GM12878 (cell line): ENCODE data around the gene DENND4C. TPM values are rescaled to one million over a fixed set of nuclear protein-coding genes. Genes with fewer than 3 reads are reported as not detected.

Experiments
- ATAC-seq: fragments of 200-7000 bp; cut with Tn5 transposase; 3 replicates; pipeline ENCODE4 v1.9.1; 2020; ENCODE audit warnings: mild to moderate bottlenecking, moderate library complexity
- BruUV-seq: library from RNA; stranded (reverse); fragments of 400-500 nt; replicated peaks from 2 replicates; lab custom pipeline; 2021; lab: Mats Ljungman, UMichigan
- CTCF ChIA-PET: fragments of 300-600 bp; sonication (Branson Sonifier 250); formaldehyde crosslinking; extraction: SDS; loops from one replicate; lab custom pipeline; 2021; ENCODE audit warnings: inconsistent platforms; lab: Yijun Ruan, JAX
- POLR2A ChIA-PET: fragments of 350-600 bp; formaldehyde crosslinking; extraction: SDS; loops from one replicate; lab custom pipeline; 2021; ENCODE audit warnings: inconsistent platforms; lab: Charles Lee
- RAD21 ChIA-PET: fragments of 300-600 bp; sonication (Branson Sonifier 250); formaldehyde crosslinking; loops from one replicate; lab custom pipeline; 2023; ENCODE audit warnings: antibody characterized with exemption; ENCODE audit not compliant: unreplicated experiment; lab: Charles Lee
- SMC1A ChIA-PET: fragments of 300-600 bp; sonication (Branson Sonifier 250); formaldehyde crosslinking; loops from one replicate; lab custom pipeline; 2023; ENCODE audit not compliant: unreplicated experiment, uncharacterized antibody; lab: Charles Lee
- DNase-seq: peaks from one replicate; pipeline ENCODE4 v3.0.0-alpha.2; 2011; ENCODE audit warnings: low read depth, low spot score
- FAIRE-seq: peaks from 3 replicates; lab custom pipeline; 2011; peaks lifted over from hg19 to GRCh38; lab: Jason Lieb, UNC
- H2AFZ ChIP-seq: 2 replicates; pipeline ENCODE4 v1.6.0; 2011; ENCODE audit warnings: low read depth, low read length, control low read depth; ENCODE audit not compliant: control insufficient read depth
- H3K27ac ChIP-seq: 2 replicates; pipeline ENCODE4 v1.5.1; 2011; ENCODE audit warnings: control low read depth; ENCODE audit not compliant: control insufficient read depth, insufficient read depth
- H3K27me3 ChIP-seq, 2 experiments: replicated peaks in 1 of 2; 2 replicates each; pipeline versions ENCODE4 v1.6.0 to v1.6.1; 2011; ENCODE audit warnings: low read length in 1 of 2; ENCODE audit not compliant: control insufficient read depth in 2 of 2, insufficient read depth in 2 of 2
- H3K36me3 ChIP-seq, 2 experiments: 2 replicates each; pipeline ENCODE4 v1.5.1; 2011; ENCODE audit warnings: low read length in 1 of 2; ENCODE audit not compliant: control insufficient read depth in 2 of 2, insufficient read depth in 2 of 2
- H3K4me1 ChIP-seq: 2 replicates; pipeline ENCODE4 v1.6.1; 2011; ENCODE audit warnings: mild to moderate bottlenecking, low read length, moderate library complexity, mixed read lengths; ENCODE audit not compliant: control insufficient read depth, insufficient read depth
- H3K4me2 ChIP-seq: 2 replicates; pipeline ENCODE4 v1.6.0; 2011; ENCODE audit warnings: control low read depth; ENCODE audit not compliant: control insufficient read depth, insufficient read depth
- H3K4me3 ChIP-seq: fragments of 200-600 bp; sonication (generic); 2 replicates; pipeline ENCODE4 v1.5.1; 2016
- H3K79me2 ChIP-seq: 2 replicates; pipeline ENCODE4 v1.6.0; 2011; ENCODE audit warnings: low read length; ENCODE audit not compliant: control insufficient read depth, insufficient read depth
- H3K9ac ChIP-seq: 2 replicates; pipeline ENCODE4 v1.8.0; 2011; ENCODE audit warnings: low read length, control low read depth, mixed read lengths; ENCODE audit not compliant: control insufficient read depth, insufficient read depth
- H3K9me3 ChIP-seq: replicated peaks from 3 replicates; pipeline ENCODE4 v1.5.1; 2011; ENCODE audit warnings: mild to moderate bottlenecking, low read length; ENCODE audit not compliant: control insufficient read depth, insufficient read depth
- H4K20me1 ChIP-seq: 2 replicates; pipeline ENCODE4 v1.6.0; 2011; ENCODE audit not compliant: control insufficient read depth, insufficient read depth
- CREB1 ChIP-seq: IDR thresholded peaks from 2 replicates; pipeline ENCODE4 v1.6.1; 2012; ENCODE audit warnings: low read depth, mild to moderate bottlenecking, inconsistent platforms
- ETV6 ChIP-seq, 2 experiments: fragments of 450-650 bp in 1 of 2; IDR thresholded peaks in 1 of 2; conservative IDR thresholded peaks in 1 of 2; 2 replicates each; pipeline ENCODE4 v1.6.1; 2014; ENCODE audit warnings: antibody characterized with exemption in 1 of 2, borderline replicate concordance in 1 of 2, low read depth in 1 of 2, mild to moderate bottlenecking in 1 of 2, moderate library complexity in 1 of 2
- HDAC6 ChIP-seq: fragments of 200-600 bp; sonication (generic); IDR thresholded peaks from one replicate; pipeline ENCODE4 v1.8.0; 2017; ENCODE audit warnings: antibody characterized with exemption; ENCODE audit not compliant: unreplicated experiment
- KLF5 ChIP-seq: fragments of 450-650 bp; IDR thresholded peaks from 2 replicates; pipeline ENCODE4 v1.6.1; 2014; ENCODE audit warnings: mild to moderate bottlenecking; ENCODE audit not compliant: partially characterized antibody
- PML ChIP-seq: IDR thresholded peaks from 2 replicates; pipeline ENCODE4 v1.6.1; 2012; ENCODE audit warnings: low read length, inconsistent platforms
- SIN3A ChIP-seq: IDR thresholded peaks from 2 replicates; pipeline ENCODE4 v1.6.1; 2012; ENCODE audit warnings: low read depth, low read length, improper control_type of control experiment
- TCF3 ChIP-seq: IDR thresholded peaks from 2 replicates; pipeline ENCODE4 v1.6.1; 2012; ENCODE audit warnings: low read depth, mild to moderate bottlenecking, low read length, borderline replicate concordance; ENCODE audit not compliant: insufficient read depth
- WRNIP1 ChIP-seq: IDR thresholded peaks from 2 replicates; pipeline ENCODE4 v1.6.1; 2011; ENCODE audit warnings: low read depth, low read length, improper control_type of control experiment, borderline replicate concordance
- WGBS: methylation state at CpG from one replicate; pipeline ENCODE4 v1.1.6; 2016; ENCODE audit warnings: low lambda C conversion rate; ENCODE audit not compliant: insufficient replicate concordance, insufficient coverage; ENCODE audit errors: missing lambda C conversion rate; 5-methylcytosine and 5-hydroxymethylcytosine counted together
- in situ Hi-C: fragments of 300-500 bp; cut with MboI; formaldehyde crosslinking; loops from 9 replicates; pipeline ENCODE4 v1.14.3; 2018; ENCODE audit warnings: mixed read lengths
- intact Hi-C: fragments of 100-400 bp; cut with micrococcal nuclease; formaldehyde crosslinking; loops from one replicate; pipeline ENCODE4 v1.14.2; 2022; ENCODE audit not compliant: unreplicated experiment
- polyA plus RNA-seq, 11 experiments: library from polyadenylated mRNA; depleted of rRNA in 4 of 11; unstranded in 6 of 11; stranded (reverse) in 5 of 11; fragments of >200 nt; fragmentation: Nextera tagmentation in 4 of 11; fragmentation: Illumina TruSeq in 1 of 11; extraction: Ambion mirVana in 4 of 11; extraction: Trizol in 1 of 11; gene quantifications; 1 replicate in 1 of 11; 2 replicates in 10 of 11; pipeline versions ENCODE4 v1.2.1 to v1.2.3, GENCODE V29; 2011 to 2016; ENCODE audit warnings: inconsistent platforms in 2 of 11, missing spikeins in 2 of 11, low read depth in 1 of 11
- total RNA-seq, 4 experiments: library from RNA; depleted of rRNA in 3 of 4; stranded (reverse); fragments of >200 nt in 3 of 4; fragmentation: Illumina TruSeq in 1 of 4; extraction: Trizol in 1 of 4; gene quantifications; 2 replicates each; pipeline versions ENCODE4 v1.2.1 to v1.2.3, GENCODE V29; 2013 to 2021
- TF ChIP-seq, protein P1 (sequence below): IDR thresholded peaks from 2 replicates; pipeline ENCODE4 v1.6.1; 2012; ENCODE audit warnings: low read depth, low read length, improper control_type of control experiment

Gene DENND4C
- total and polyA plus RNA-seq, 10 of the 15 experiments (the other 5 are each of a cell fraction or from before 2014, with no cell fraction given) = 8.2 to 49.3 (median 24.7) TPM

DNA sequence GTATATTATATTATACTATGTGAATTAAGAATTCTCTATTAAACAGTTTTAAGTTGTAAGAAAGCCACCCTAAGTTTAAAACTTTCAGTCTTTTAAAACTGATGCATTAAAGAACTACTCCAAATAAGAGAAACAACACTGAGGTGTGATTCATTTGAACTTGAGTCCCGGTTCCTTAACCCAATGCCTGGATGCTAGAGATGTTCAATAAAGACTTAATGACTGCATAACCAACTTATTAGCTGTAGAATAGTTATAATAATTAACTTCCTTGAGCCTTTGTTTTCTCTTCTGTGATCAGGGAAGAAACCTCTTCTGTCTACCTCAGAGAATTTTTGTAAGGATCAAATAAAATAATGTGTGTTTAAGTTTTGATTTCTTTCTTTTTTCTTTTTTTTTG, 45.3 kb upstream of the DENND4C start:
- TF ChIP-seq HDAC6 = no peak
- TF ChIP-seq, protein P1, sequence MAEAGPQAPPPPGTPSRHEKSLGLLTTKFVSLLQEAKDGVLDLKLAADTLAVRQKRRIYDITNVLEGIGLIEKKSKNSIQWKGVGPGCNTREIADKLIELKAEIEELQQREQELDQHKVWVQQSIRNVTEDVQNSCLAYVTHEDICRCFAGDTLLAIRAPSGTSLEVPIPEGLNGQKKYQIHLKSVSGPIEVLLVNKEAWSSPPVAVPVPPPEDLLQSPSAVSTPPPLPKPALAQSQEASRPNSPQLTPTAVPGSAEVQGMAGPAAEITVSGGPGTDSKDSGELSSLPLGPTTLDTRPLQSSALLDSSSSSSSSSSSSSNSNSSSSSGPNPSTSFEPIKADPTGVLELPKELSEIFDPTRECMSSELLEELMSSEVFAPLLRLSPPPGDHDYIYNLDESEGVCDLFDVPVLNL = no peak
- TF ChIP-seq WRNIP1 = no peak
- TF ChIP-seq PML = no peak
- no peak for TF ChIP-seq SIN3A
- no peak for TF ChIP-seq CREB1
- no peak for TF ChIP-seq ETV6 (conservative IDR thresholded peaks at IDR 0.05 in 1 of 2, IDR thresholded peaks at IDR 0.05 in 1 of 2; ENCODE audit: borderline replicate concordance in 1 of 2, low read depth in 1 of 2)
- TF ChIP-seq KLF5 = no peak
- TF ChIP-seq TCF3 = no peak
- intact Hi-C loops = loop anchor here (2.0 kb wide), 1 partner anchor 46 kb away; the partner anchor contains the start of gene DENND4C
- H3K79me2 ChIP-seq = no peaks in the 10 kb centered on the region
- no peaks in the 10 kb centered on the region for H3K36me3 ChIP-seq
- no peak for DNase-seq
- in situ Hi-C loops = no loop called here
- 0 out of 2 replicates have a peak, but pooled peaks cover 5% of the 10 kb centered on the region for H3K4me1 ChIP-seq
- no peak overlapping the region for H3K4me2 ChIP-seq
- no peak overlapping the region for H2AFZ ChIP-seq
- no TSS peak for BruUV-seq
- no peak overlapping the region for H3K4me3 ChIP-seq
- 100% methylated on average over 1 of the region's 1 CpG for WGBS
- H4K20me1 ChIP-seq = no peaks in the 10 kb centered on the region
- RAD21 ChIA-PET = interaction anchor here (1.0 to 2.8 kb wide), 4 partner anchors 45 to 136 kb away, joined by 3 to 13 read pairs (median 4); partner anchors contain the start of genes DENND4C and RRAGA
- POLR2A ChIA-PET = interaction anchor here (0.6 to 2.0 kb wide), 6 partner anchors 11 to 280 kb away, joined by 3 to 4 read pairs (median 3); no protein-coding TSS in a partner anchor
- FAIRE-seq = no peak
- ATAC-seq = no peak
- no peak overlapping the region for H3K27ac ChIP-seq
- SMC1A ChIA-PET = interaction anchor here (0.8 to 6.0 kb wide), 6 partner anchors 11 to 268 kb away, joined by 3 to 37 read pairs (median 5); partner anchors contain the start of gene DENND4C
- H3K9me3 ChIP-seq = no peaks in the 10 kb centered on the region
- H3K9ac ChIP-seq = no peak overlapping the region
- no peaks in the 10 kb centered on the region for H3K27me3 ChIP-seq
- CTCF ChIA-PET = interaction anchor here (0.6 to 1.9 kb wide), 2 partner anchors 45 to 56 kb away, joined by 4 read pairs; partner anchors contain the start of gene DENND4C
